DND-41 (cell line): ENCODE data around the gene FTO.
"Not testable (repeated sequence)": the region's sequence is repeated elsewhere in the genome, so short reads cannot be mapped to it uniquely, and the experiment has no call there.

Experiments
- ATAC-seq: fragments of 200-7000 bp; cut with Tn5 transposase; 3 replicates; pipeline ENCODE4 v1.9.1; 2021; ENCODE audit warnings: low read depth; ENCODE audit not compliant: insufficient read depth
- DNase-seq: peaks from one replicate; pipeline ENCODE4 v3.0.0-alpha.2; 2020
- H2AFZ ChIP-seq: 2 replicates; pipeline ENCODE4 v1.6.0; 2012; ENCODE audit warnings: low read depth, low read length
- H3K27ac ChIP-seq: 2 replicates; pipeline ENCODE4 v1.5.1; 2012; ENCODE audit warnings: low read length, inconsistent platforms
- H3K27me3 ChIP-seq: fragments of 200-600 bp; sonication (generic); 2 replicates; pipeline ENCODE4 v1.6.0; 2012; ENCODE audit warnings: low read length, mild to moderate bottlenecking, inconsistent platforms; ENCODE audit not compliant: insufficient read depth, poor library complexity
- H3K36me3 ChIP-seq: 2 replicates; pipeline ENCODE4 v1.5.1; 2012; ENCODE audit warnings: low read length, inconsistent platforms; ENCODE audit not compliant: insufficient read depth
- H3K4me1 ChIP-seq: 2 replicates; pipeline ENCODE4 v1.5.1; 2012; ENCODE audit warnings: mild to moderate bottlenecking, low read length; ENCODE audit not compliant: insufficient read depth
- H3K4me2 ChIP-seq: 2 replicates; pipeline ENCODE4 v1.6.0; 2012; ENCODE audit warnings: mild to moderate bottlenecking, moderate library complexity, low read length, inconsistent platforms; ENCODE audit not compliant: insufficient read depth
- H3K4me3 ChIP-seq, 2 experiments: fragments of 200-600 bp in 1 of 2; shearing (Covaris generic) in 1 of 2; 2 replicates each; pipeline ENCODE4 v1.5.1; 2012 to 2016; ENCODE audit warnings: inconsistent platforms in 2 of 2, low read length in 2 of 2, mild to moderate bottlenecking in 2 of 2, low read depth in 1 of 2, moderate library complexity in 1 of 2
- H3K79me2 ChIP-seq: 2 replicates; pipeline ENCODE4 v1.6.0; 2012; ENCODE audit warnings: low read length, inconsistent platforms; ENCODE audit not compliant: insufficient read depth
- H3K9ac ChIP-seq: 2 replicates; pipeline ENCODE4 v1.6.0; 2012; ENCODE audit warnings: low read depth, mild to moderate bottlenecking, inconsistent platforms, low read length, moderate library complexity
- H3K9me3 ChIP-seq: 2 replicates; pipeline ENCODE4 v1.5.1; 2012; ENCODE audit warnings: low read length, moderate library complexity, mild to moderate bottlenecking, inconsistent platforms; ENCODE audit not compliant: insufficient read depth, severe bottlenecking
- H4K20me1 ChIP-seq: 2 replicates; pipeline ENCODE4 v1.6.0; 2012; ENCODE audit warnings: low read length; ENCODE audit not compliant: insufficient read depth
- EZH2 ChIP-seq: IDR thresholded peaks from 3 replicates; pipeline ENCODE4 v1.6.1; 2012; ENCODE audit warnings: borderline replicate concordance, low read depth, mild to moderate bottlenecking, moderate library complexity, low read length, inconsistent platforms; ENCODE audit not compliant: severe bottlenecking
- TF ChIP-seq, protein P1 (sequence below): IDR thresholded peaks from 2 replicates; pipeline ENCODE4 v1.5.1; 2012; ENCODE audit warnings: borderline replicate concordance, low read length, moderate library complexity, mild to moderate bottlenecking; ENCODE audit not compliant: poor library complexity, severe bottlenecking; ENCODE audit errors: extremely low read depth

FTO gene

DNA sequence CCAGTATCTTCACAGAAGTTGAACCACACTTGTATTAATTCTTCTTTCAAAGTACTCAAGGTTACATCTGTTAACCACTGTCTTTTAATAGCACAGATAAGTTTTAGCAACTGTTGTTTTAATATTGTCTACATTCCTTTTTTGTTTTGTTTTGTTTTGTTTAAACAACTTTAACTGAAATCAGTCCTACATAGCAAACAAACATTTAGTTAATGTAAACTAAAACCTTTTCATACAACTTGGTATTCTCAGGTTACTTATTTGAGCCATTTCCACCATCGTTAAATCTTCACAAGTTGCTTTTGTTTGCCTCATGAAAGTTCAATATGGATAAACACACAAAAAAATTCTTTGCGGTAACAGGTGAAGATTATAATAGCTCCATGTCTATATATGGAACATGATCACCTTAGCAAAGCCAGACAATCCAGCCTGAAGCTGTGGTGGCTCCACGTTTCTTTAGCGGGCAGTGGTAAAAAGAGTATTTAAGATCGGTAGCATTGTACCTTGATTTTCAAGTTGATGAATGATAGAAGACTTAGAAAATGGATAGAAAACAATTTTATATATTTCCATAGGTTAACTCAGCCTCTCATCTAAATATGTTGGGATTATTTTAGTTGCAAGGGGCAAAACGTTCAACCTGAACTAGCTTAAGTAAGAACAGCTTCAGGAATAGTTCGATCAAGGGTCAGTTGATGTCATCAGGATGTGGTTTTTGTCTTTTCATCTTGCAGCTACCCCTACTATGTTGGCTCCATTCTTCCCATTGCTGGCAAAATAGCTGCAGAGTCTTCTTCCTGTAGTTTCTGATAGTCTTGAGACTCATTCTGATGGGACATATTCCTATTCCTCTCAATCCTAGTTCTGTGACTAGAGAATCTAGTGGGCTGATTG is 182.8 kb downstream of the FTO start:
- no peak overlapping the region for H3K9ac ChIP-seq
- H3K4me2 ChIP-seq, result no peak overlapping the region
- ATAC-seq (no peak), DNase-seq (no peak)
- no peaks in the 10 kb centered on the region for H3K27me3 ChIP-seq
- no peak overlapping the region for H3K27ac ChIP-seq
- no peaks in the 10 kb centered on the region for H3K9me3 ChIP-seq
- TF ChIP-seq EZH2, result no peak
- TF ChIP-seq, protein P1, sequence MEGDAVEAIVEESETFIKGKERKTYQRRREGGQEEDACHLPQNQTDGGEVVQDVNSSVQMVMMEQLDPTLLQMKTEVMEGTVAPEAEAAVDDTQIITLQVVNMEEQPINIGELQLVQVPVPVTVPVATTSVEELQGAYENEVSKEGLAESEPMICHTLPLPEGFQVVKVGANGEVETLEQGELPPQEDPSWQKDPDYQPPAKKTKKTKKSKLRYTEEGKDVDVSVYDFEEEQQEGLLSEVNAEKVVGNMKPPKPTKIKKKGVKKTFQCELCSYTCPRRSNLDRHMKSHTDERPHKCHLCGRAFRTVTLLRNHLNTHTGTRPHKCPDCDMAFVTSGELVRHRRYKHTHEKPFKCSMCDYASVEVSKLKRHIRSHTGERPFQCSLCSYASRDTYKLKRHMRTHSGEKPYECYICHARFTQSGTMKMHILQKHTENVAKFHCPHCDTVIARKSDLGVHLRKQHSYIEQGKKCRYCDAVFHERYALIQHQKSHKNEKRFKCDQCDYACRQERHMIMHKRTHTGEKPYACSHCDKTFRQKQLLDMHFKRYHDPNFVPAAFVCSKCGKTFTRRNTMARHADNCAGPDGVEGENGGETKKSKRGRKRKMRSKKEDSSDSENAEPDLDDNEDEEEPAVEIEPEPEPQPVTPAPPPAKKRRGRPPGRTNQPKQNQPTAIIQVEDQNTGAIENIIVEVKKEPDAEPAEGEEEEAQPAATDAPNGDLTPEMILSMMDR, result no peak
- H2AFZ ChIP-seq, result no peak overlapping the region
- no peaks in the 10 kb centered on the region for H3K79me2 ChIP-seq
- peaks cover 30% of the 10 kb centered on the region for H3K36me3 ChIP-seq
- H3K4me1 ChIP-seq, result peaks cover 15% of the 10 kb centered on the region
- H3K4me3 ChIP-seq, result no peak overlapping the region
- no peaks in the 10 kb centered on the region for H4K20me1 ChIP-seq

DNA sequence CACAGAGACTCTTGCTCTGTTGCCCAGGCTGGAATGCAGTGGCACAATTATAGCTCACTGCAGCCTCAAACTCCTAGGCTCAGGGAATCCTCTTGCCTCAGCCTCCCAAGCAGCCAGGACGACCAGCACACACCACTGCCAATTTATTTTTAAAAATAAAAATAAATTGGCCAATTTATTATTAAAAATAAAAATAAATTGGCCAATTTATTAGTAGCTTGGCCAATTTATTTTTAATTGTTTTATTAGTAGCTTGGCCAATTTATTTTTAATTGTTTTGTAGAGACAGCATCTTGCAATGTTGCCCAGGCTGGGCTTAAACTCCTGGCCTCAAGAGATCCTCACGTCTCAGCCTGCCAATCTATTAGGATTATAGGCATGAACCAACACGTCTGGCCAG is 184.3 kb downstream of the FTO start:
- Histone ChIP-seq H3K9ac (no peak overlapping the region), H2AFZ (no peak overlapping the region), H4K20me1 (no peaks in the 10 kb centered on the region), H3K36me3 (peaks cover 21% of the 10 kb centered on the region), H3K4me3 (no peak overlapping the region), H3K4me1 (peaks cover 30% of the 10 kb centered on the region), H3K27ac (peak overlapping the region; percentile 51), H3K27me3 (no peaks in the 10 kb centered on the region), H3K9me3 (no peaks in the 10 kb centered on the region), H3K4me2 (no peak overlapping the region), H3K79me2 (no peaks in the 10 kb centered on the region)
- TF ChIP-seq, protein P1, result no peak
- no peak for TF ChIP-seq EZH2
- DNase-seq (no peak), ATAC-seq (no peak)

DNA sequence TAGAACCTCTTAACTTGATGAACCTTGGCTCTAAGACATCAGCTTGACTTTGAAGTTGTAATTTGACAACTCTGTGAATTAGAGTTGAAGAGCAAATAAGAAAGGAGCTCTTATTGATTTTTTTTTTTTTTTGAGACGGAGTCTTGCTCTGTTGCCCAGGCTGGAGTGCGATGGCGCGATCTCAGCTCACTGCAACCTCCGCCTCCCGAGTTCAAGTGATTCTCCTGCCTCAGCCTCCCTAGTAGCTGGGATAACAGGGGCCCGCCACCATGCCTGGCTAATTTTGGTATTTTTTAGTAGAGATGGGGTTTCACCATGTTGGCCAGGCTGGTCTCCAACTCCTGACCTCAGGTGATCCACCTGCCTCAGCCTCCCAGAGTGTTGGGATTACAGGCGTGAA is 186.9 kb downstream of the FTO start:
- not testable (repeated sequence) for H3K4me2 ChIP-seq, H4K20me1 ChIP-seq, DNase-seq, H3K79me2 ChIP-seq, ATAC-seq, H2AFZ ChIP-seq, H3K9me3 ChIP-seq, H3K27me3 ChIP-seq, H3K4me3 ChIP-seq
- H3K27ac ChIP-seq, result peak overlapping the region; percentile 87
- peaks cover 15% of the 10 kb centered on the region for H3K36me3 ChIP-seq
- H3K4me1 ChIP-seq, result peaks cover 56% of the 10 kb centered on the region
- H3K9ac ChIP-seq, result peak overlapping the region; percentile 53

DNA sequence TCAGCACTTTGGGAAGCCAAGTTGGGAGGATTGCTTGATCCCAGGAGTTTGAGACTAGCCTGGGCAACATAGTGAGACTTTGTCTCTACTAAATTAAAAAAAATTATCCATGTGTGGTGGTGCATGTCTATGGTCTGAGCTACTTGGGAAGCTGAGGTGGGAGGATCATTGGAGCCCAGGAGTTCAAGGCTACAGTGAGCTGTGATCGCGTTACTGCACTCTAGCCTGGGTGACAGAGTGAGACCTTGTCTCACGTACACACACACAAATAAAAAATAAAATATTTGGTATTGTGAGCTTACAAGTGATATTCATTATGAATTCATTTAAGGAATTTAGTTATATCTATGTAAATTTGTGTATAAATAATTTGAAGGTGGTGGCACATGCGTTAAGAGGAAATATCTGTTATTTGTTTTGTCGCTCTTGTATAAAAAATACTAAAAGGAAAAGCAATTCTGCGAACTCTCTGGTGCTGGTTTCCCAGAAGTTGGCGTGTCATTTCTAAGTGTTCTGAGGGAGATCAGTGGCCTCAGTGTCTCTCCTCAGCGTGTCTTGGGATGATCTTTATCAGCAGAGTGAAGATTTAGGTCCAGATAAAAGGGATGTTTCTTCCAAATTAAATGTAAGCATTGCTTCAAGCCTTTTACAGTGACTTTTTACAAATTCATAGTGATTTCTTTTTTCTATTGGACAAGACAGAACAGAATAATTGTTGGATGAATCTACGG is 187.6 kb downstream of the FTO start:
- no peak for TF ChIP-seq EZH2
- TF ChIP-seq, protein P1, result no peak
- Histone ChIP-seq H3K4me2 (peak overlapping the region; percentile 65), H3K27ac (peak overlapping the region; percentile 87), H3K4me1 (peaks cover 58% of the 10 kb centered on the region), H3K9me3 (no peaks in the 10 kb centered on the region), H3K79me2 (0 out of 2 replicates have a peak, but pooled peaks cover 2% of the 10 kb centered on the region), H4K20me1 (no peaks in the 10 kb centered on the region), H2AFZ (peak overlapping the region; percentile 54), H3K27me3 (no peaks in the 10 kb centered on the region), H3K9ac (peak overlapping the region; percentile 53), H3K36me3 (peaks cover 15% of the 10 kb centered on the region), H3K4me3 (peak overlapping the region in 1 of 2 experiments; percentile 46; a peak in 2 of 4 replicates)
- DNase-seq (peak; percentile 84), ATAC-seq (peak; percentile 82)
